ENCODE results near the gene TMEM82. TPM values are rescaled to one million over a fixed set of nuclear protein-coding genes. Genes with fewer than 3 reads are reported as not detected.
A peak's percentile ranks its signal among the peaks of the same experiment; 100 is the strongest.

The TMEM82 gene
- polyA plus RNA-seq, 4 donors = 25.3 to 61.3 (median 36.5) TPM

DNA sequence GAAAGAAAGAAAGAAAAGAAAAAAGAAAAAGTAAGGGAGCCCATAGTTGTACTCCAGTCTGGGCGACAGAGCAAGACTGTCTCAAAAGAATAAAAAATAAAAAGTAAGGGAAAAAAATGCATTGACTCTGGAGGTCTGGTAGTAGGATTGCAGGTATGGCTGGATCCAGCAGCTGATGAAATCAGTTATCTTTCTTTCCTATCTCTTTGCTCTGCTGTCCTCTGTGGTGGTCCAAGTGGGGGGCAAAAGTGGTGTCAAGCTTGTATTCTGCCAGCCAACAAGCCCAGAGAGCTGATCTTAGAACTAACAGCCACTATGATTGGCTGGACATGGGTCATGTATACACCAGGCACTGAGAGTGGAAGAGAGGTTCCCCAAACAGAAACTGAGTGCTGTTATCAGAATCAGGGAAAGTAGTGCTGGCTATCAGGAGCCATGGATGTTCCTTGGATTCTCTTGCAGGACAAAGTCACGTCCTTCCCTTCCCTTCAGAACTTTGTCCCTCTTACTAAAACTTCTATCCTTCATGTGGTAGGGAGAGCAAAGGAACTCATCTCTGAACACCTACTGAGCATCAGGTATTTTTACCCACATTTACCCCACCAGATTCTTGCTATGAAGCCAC, 12.8 kb downstream of the TMEM82 start:
- peaks cover 0 to 3% of the 10 kb centered on the region in 2 donors for H3K9me3 ChIP-seq (ENCODE audit: control insufficient read depth in 2 of 2, insufficient read depth in 1 of 2, low read depth in 1 of 2, low read length in 1 of 2)
- FAIRE-seq (no peak), DNase-seq (peak; percentile 39 to 58)
- 57 to 72% (median 72%) methylated on average over 2 of the region's 2 CpGs for WGBS, 3 donors
- no peaks in the 10 kb centered on the region for H3K27me3 ChIP-seq (ENCODE audit: control insufficient read depth in 3 of 3, insufficient read depth in 3 of 3, low read length in 3 of 3)
- H3K4me3 ChIP-seq (ENCODE audit: low read depth in 1 of 3, low read length in 3 of 3) = no peak overlapping the region
- H3K27ac ChIP-seq (ENCODE audit: low read depth in 1 of 3, low read length in 2 of 3) = peak overlapping the region; percentile 40 to 85 (median 75)
- peaks cover 0 to 35% (median 0%) of the 10 kb centered on the region in 3 donors for H3K4me1 ChIP-seq (ENCODE audit: control insufficient read depth in 3 of 3, insufficient read depth in 2 of 3, low read depth in 1 of 3, low read length in 2 of 3)
- H3K36me3 ChIP-seq (ENCODE audit: control insufficient read depth in 3 of 3, insufficient read depth in 2 of 3, low read depth in 1 of 3, low read length in 3 of 3) = peaks cover 0 to 4% (median 0%) of the 10 kb centered on the region in 3 donors

- no peak overlapping the region for H3K4me3 ChIP-seq (ENCODE audit: low read depth in 1 of 3, low read length in 3 of 3)
- no peak for FAIRE-seq
Observed at GRCh38 chr1:15755646-15756040, 13.3 kb downstream of the TMEM82 start.

GRCh38 chr1:15756143-15757015, 14.1 kb downstream of the TMEM82 start:
- Histone ChIP-seq H3K4me3 (ENCODE audit: low read depth in 1 of 3, low read length in 3 of 3) (peak overlapping the region; percentile 13 to 95 (median 85)), H3K27ac (ENCODE audit: low read depth in 1 of 3, low read length in 2 of 3) (peak overlapping the region; percentile 83 to 86 (median 85)), H3K4me1 (ENCODE audit: control insufficient read depth in 3 of 3, insufficient read depth in 2 of 3, low read depth in 1 of 3, low read length in 2 of 3) (peaks cover 0 to 45% (median 0%) of the 10 kb centered on the region in 3 donors), H3K36me3 (ENCODE audit: control insufficient read depth in 3 of 3, insufficient read depth in 2 of 3, low read depth in 1 of 3, low read length in 3 of 3) (peaks cover 0 to 14% (median 0%) of the 10 kb centered on the region in 3 donors), H3K9me3 (ENCODE audit: control insufficient read depth in 2 of 2, insufficient read depth in 1 of 2, low read depth in 1 of 2, low read length in 1 of 2) (peaks cover 0 to 3% of the 10 kb centered on the region in 2 donors), H3K27me3 (ENCODE audit: control insufficient read depth in 3 of 3, insufficient read depth in 3 of 3, low read length in 3 of 3) (no peaks in the 10 kb centered on the region)
- DNase-seq = peak; percentile 62 to 91
- 10 to 40% (median 19%) methylated on average over 21 of the region's 21 CpGs for WGBS, 3 donors
- FAIRE-seq = no peak

More at GRCh38 chr1:15755646-15756040, 13.3 kb downstream of the TMEM82 start:
- 25 to 59% (median 31%) methylated on average over 4 of the region's 4 CpGs for WGBS, 3 donors
- Histone ChIP-seq H3K27me3 (ENCODE audit: control insufficient read depth in 3 of 3, insufficient read depth in 3 of 3, low read length in 3 of 3) (no peaks in the 10 kb centered on the region), H3K36me3 (ENCODE audit: control insufficient read depth in 3 of 3, insufficient read depth in 2 of 3, low read depth in 1 of 3, low read length in 3 of 3) (peaks cover 0 to 8% (median 0%) of the 10 kb centered on the region in 3 donors), H3K27ac (ENCODE audit: low read depth in 1 of 3, low read length in 2 of 3) (peak overlapping the region in 2 of 3 donors; percentile 75 to 85), H3K4me1 (ENCODE audit: control insufficient read depth in 3 of 3, insufficient read depth in 2 of 3, low read depth in 1 of 3, low read length in 2 of 3) (peaks cover 0 to 38% (median 0%) of the 10 kb centered on the region in 3 donors), H3K9me3 (ENCODE audit: control insufficient read depth in 2 of 2, insufficient read depth in 1 of 2, low read depth in 1 of 2, low read length in 1 of 2) (peaks cover 0 to 3% of the 10 kb centered on the region in 2 donors)
- DNase-seq = peak; percentile 53 to 63

DNA sequence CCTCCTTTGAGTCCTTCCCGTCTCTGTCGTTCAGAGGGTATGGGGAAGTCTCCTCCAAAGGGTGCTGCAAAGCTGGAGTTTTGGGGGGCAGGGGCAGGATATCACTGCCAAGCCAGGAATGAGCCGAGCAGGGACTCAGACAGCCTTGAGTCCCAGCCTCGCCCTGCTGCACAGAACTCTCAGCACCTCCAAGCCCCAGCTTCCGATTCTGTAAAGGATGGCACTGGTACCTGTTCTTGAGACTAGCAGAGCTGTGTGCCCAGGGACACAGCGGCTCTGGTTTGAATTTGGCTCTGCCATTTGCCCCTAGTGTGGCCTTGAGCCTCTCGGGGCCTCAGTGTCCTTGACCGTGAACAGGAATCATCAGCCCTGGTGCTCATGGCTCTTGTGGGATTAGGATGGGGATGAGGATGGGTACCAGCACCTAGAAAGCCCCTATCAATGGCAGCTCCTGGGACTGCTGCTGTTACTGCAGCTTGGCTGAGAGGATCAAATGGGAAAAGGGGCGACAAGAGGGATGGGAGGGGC, 14.8 kb downstream of the TMEM82 start:
- FAIRE-seq (no peak), DNase-seq (peak; percentile 35 to 46)
- H3K27me3 ChIP-seq (ENCODE audit: control insufficient read depth in 3 of 3, insufficient read depth in 3 of 3, low read length in 3 of 3) = no peaks in the 10 kb centered on the region
- H3K36me3 ChIP-seq (ENCODE audit: control insufficient read depth in 3 of 3, insufficient read depth in 2 of 3, low read depth in 1 of 3, low read length in 3 of 3) = peaks cover 0 to 19% (median 0%) of the 10 kb centered on the region in 3 donors
- peak overlapping the region; percentile 13 to 95 (median 85) for H3K4me3 ChIP-seq (ENCODE audit: low read depth in 1 of 3, low read length in 3 of 3)
- WGBS, 3 donors = 16 to 55% (median 33%) methylated on average over 8 to 9 of the region's 9 CpGs
- H3K27ac ChIP-seq (ENCODE audit: low read depth in 1 of 3, low read length in 2 of 3) = peak overlapping the region; percentile 83 to 86 (median 85)
- H3K4me1 ChIP-seq (ENCODE audit: control insufficient read depth in 3 of 3, insufficient read depth in 2 of 3, low read depth in 1 of 3, low read length in 2 of 3) = peaks cover 0 to 50% (median 0%) of the 10 kb centered on the region in 3 donors
- peaks cover 0 to 3% of the 10 kb centered on the region in 2 donors for H3K9me3 ChIP-seq (ENCODE audit: control insufficient read depth in 2 of 2, insufficient read depth in 1 of 2, low read depth in 1 of 2, low read length in 1 of 2)

DNA sequence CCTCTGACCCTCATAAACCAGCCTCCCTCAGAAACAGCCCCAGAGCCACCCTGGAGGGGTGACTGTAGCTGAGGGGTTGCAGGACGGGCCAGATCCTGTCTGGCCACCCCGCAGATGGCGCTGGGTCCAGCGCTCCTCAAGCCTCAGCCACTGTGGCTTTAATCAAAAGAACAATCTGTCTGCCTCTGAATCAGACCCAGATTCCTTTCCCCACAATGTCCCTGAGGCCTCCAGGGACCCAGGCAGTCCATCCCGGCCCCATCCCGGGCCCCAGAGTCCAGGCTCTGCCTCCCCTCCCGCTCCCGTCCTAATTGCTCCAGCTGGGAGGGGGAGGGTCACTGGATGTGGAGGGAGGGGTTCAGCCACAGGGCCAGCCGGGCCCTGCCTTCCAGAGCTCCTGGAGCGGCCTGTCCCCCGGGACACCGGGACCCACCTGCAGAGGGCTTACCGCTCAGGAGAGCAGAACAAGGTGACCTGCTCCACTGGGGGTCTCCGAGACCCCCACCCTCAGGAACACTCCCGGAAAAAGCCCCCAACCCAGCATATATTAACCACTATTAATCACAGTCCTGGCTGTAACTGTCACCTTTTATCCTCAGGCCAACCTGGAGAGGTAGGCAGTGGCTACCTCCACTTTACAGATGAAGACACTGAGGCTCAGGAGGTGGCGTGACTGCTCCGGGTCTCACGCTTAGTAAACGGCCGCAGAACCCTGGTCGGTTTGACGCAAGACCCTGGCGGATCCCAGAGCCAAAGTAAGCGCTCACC, 15.5 kb downstream of the TMEM82 start:
- DNase-seq (peak; percentile 73 to 83), FAIRE-seq (no peak)
- Histone ChIP-seq H3K4me3 (ENCODE audit: low read depth in 1 of 3, low read length in 3 of 3) (peak overlapping the region; percentile 63 to 95 (median 85)), H3K36me3 (ENCODE audit: control insufficient read depth in 3 of 3, insufficient read depth in 2 of 3, low read depth in 1 of 3, low read length in 3 of 3) (peaks cover 0 to 24% (median 0%) of the 10 kb centered on the region in 3 donors), H3K27me3 (ENCODE audit: control insufficient read depth in 3 of 3, insufficient read depth in 3 of 3, low read length in 3 of 3) (no peaks in the 10 kb centered on the region), H3K4me1 (ENCODE audit: control insufficient read depth in 3 of 3, insufficient read depth in 2 of 3, low read depth in 1 of 3, low read length in 2 of 3) (peaks cover 0 to 50% (median 0%) of the 10 kb centered on the region in 3 donors), H3K27ac (ENCODE audit: low read depth in 1 of 3, low read length in 2 of 3) (peak overlapping the region; percentile 83 to 86 (median 85)), H3K9me3 (ENCODE audit: control insufficient read depth in 2 of 2, insufficient read depth in 1 of 2, low read depth in 1 of 2, low read length in 1 of 2) (peaks cover 0 to 3% of the 10 kb centered on the region in 2 donors)
- 4 to 12% (median 10%) methylated on average over 21 to 24 of the region's 24 CpGs for WGBS, 3 donors

DNA sequence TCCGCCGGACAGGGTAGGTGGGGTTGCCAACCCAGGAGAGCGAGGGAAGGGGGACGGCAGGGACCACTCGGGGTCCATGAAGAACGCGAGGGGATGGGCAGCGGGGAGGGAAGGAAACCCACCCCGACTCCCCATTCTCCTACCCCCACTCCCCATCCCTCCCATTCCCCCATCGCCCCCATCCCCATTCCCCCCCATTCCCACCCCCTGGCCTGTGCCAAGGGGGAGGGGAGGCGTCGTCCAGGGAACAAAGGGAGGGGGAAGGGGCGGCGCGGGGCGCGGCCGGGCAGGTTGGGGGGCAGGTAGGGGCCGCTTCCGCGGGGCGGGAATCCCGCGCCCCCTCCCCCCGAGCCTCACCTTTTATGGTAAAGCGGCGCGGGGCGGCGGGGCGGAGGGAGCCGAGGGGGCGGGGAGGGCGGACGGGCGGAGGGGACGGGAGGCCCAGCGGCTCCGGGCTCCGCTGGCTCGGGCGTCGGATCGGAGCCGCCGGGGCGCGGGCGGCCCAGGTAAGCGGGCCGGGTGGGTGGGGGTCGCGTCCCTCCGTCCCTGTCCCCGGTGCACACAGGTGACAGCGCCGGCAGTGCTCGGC, 16.1 kb downstream of the TMEM82 start, which contains the start of gene FBLIM1:
TSS of gene FBLIM1 (plus strand) at position 453 of the 589 bp plus-strand sequence. CDS start 6,189 bp downstream, outside the sequence.
- Histone ChIP-seq H3K27ac (ENCODE audit: low read depth in 1 of 3, low read length in 2 of 3) (peak within 1 kb of the TSS; percentile 84 to 86 (median 85)), H3K36me3 (ENCODE audit: control insufficient read depth in 3 of 3, insufficient read depth in 2 of 3, low read depth in 1 of 3, low read length in 3 of 3) (peaks cover 0 to 26% (median 0%) of the 10 kb centered on the region in 3 donors), H3K4me3 (ENCODE audit: low read depth in 1 of 3, low read length in 3 of 3) (peak within 1 kb of the TSS; percentile 63 to 95 (median 85)), H3K9me3 (ENCODE audit: control insufficient read depth in 2 of 2, insufficient read depth in 1 of 2, low read depth in 1 of 2, low read length in 1 of 2) (peaks cover 0 to 3% of the 10 kb centered on the region in 2 donors), H3K4me1 (ENCODE audit: control insufficient read depth in 3 of 3, insufficient read depth in 2 of 3, low read depth in 1 of 3, low read length in 2 of 3) (peaks cover 0 to 50% (median 0%) of the 10 kb centered on the region in 3 donors), H3K27me3 (ENCODE audit: control insufficient read depth in 3 of 3, insufficient read depth in 3 of 3, low read length in 3 of 3) (no peaks in the 10 kb centered on the region)
- WGBS, 3 donors = 2 to 6% (median 2%) methylated on average over 7 to 58 of the region's 58 CpGs
- DNase-seq (peak in 1 of 2 donors; percentile 69), FAIRE-seq (no peak)

DNA sequence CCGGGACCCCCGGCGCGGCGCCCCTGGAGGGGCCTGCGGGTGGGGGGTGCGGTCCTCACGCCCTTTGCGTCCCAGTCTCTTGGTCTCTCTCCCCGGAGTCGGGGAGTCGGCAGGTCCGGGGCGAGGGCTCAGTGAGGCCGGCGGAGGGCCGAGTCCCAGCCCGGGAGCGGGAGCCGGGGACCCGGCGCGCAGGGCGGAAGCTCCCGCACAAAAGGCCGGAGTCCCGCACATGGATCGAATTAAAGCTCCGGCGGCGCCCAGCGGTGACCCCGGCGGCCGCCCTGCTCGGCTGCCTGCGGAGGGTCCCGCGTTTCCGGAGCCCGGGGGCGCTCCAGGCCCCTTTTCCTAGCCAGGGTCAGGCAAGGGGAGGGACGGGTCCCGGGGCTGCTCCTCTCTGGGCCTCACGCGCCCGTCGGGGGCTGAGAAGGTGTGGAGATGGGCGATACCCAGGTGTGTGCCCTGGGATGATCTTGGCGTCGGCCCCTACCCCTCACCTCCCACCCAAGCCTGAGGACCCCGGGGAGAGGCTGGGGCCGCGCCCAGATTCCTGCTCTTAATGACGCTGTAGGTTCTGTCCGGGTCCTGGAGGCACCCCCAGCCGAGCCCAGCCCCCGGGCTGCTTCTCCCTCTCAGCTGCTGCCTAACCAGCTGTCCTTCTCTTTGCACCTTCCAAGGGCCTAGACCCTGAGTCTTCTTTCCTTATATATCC, 16.8 kb downstream of the TMEM82 start:
- no peaks in the 10 kb centered on the region for H3K27me3 ChIP-seq (ENCODE audit: control insufficient read depth in 3 of 3, insufficient read depth in 3 of 3, low read length in 3 of 3)
- peaks cover 0 to 28% (median 0%) of the 10 kb centered on the region in 3 donors for H3K36me3 ChIP-seq (ENCODE audit: control insufficient read depth in 3 of 3, insufficient read depth in 2 of 3, low read depth in 1 of 3, low read length in 3 of 3)
- H3K9me3 ChIP-seq (ENCODE audit: control insufficient read depth in 2 of 2, insufficient read depth in 1 of 2, low read depth in 1 of 2, low read length in 1 of 2) = peaks cover 0 to 3% of the 10 kb centered on the region in 2 donors
- H3K4me3 ChIP-seq (ENCODE audit: low read depth in 1 of 3, low read length in 3 of 3) = peak overlapping the region; percentile 63 to 95 (median 85)
- FAIRE-seq = no peak
- WGBS, 3 donors = 4 to 6% (median 6%) methylated on average over 27 to 58 of the region's 58 CpGs
- H3K27ac ChIP-seq (ENCODE audit: low read depth in 1 of 3, low read length in 2 of 3) = peak overlapping the region; percentile 66 to 84 (median 77)
- DNase-seq = peak in 1 of 2 donors; percentile 68
- peaks cover 0 to 54% (median 4%) of the 10 kb centered on the region in 3 donors for H3K4me1 ChIP-seq (ENCODE audit: control insufficient read depth in 3 of 3, insufficient read depth in 2 of 3, low read depth in 1 of 3, low read length in 2 of 3)
